GM12878 (cell line): ENCODE results near the gene CACNG3. TPM values are rescaled to one million over a fixed set of nuclear protein-coding genes. Genes with fewer than 3 reads are reported as not detected.

Experiments
- ATAC-seq: fragments of 200-7000 bp; cut with Tn5 transposase; 3 replicates; pipeline ENCODE4 v1.9.1; 2020; ENCODE audit warnings: mild to moderate bottlenecking, moderate library complexity
- BruUV-seq: library from RNA; stranded (reverse); fragments of 400-500 nt; replicated peaks from 2 replicates; lab custom pipeline; 2021; lab: Mats Ljungman, UMichigan
- CTCF ChIA-PET: fragments of 300-600 bp; sonication (Branson Sonifier 250); formaldehyde crosslinking; extraction: SDS; loops from one replicate; lab custom pipeline; 2021; ENCODE audit warnings: inconsistent platforms; lab: Yijun Ruan, JAX
- POLR2A ChIA-PET: fragments of 350-600 bp; formaldehyde crosslinking; extraction: SDS; loops from one replicate; lab custom pipeline; 2021; ENCODE audit warnings: inconsistent platforms; lab: Charles Lee
- RAD21 ChIA-PET: fragments of 300-600 bp; sonication (Branson Sonifier 250); formaldehyde crosslinking; loops from one replicate; lab custom pipeline; 2023; ENCODE audit warnings: antibody characterized with exemption; ENCODE audit not compliant: unreplicated experiment; lab: Charles Lee
- SMC1A ChIA-PET: fragments of 300-600 bp; sonication (Branson Sonifier 250); formaldehyde crosslinking; loops from one replicate; lab custom pipeline; 2023; ENCODE audit not compliant: unreplicated experiment, uncharacterized antibody; lab: Charles Lee
- DNase-seq: peaks from one replicate; pipeline ENCODE4 v3.0.0-alpha.2; 2011; ENCODE audit warnings: low read depth, low spot score
- FAIRE-seq: peaks from 3 replicates; lab custom pipeline; 2011; peaks lifted over from hg19 to GRCh38; lab: Jason Lieb, UNC
- H2AFZ ChIP-seq: 2 replicates; pipeline ENCODE4 v1.6.0; 2011; ENCODE audit warnings: low read depth, low read length, control low read depth; ENCODE audit not compliant: control insufficient read depth
- H3K27ac ChIP-seq: 2 replicates; pipeline ENCODE4 v1.5.1; 2011; ENCODE audit warnings: control low read depth; ENCODE audit not compliant: control insufficient read depth, insufficient read depth
- H3K27me3 ChIP-seq, 2 experiments: replicated peaks in 1 of 2; 2 replicates each; pipeline versions ENCODE4 v1.6.0 to v1.6.1; 2011; ENCODE audit warnings: low read length in 1 of 2; ENCODE audit not compliant: control insufficient read depth in 2 of 2, insufficient read depth in 2 of 2
- H3K36me3 ChIP-seq, 2 experiments: 2 replicates each; pipeline ENCODE4 v1.5.1; 2011; ENCODE audit warnings: low read length in 1 of 2; ENCODE audit not compliant: control insufficient read depth in 2 of 2, insufficient read depth in 2 of 2
- H3K4me1 ChIP-seq: 2 replicates; pipeline ENCODE4 v1.6.1; 2011; ENCODE audit warnings: mild to moderate bottlenecking, low read length, moderate library complexity, mixed read lengths; ENCODE audit not compliant: control insufficient read depth, insufficient read depth
- H3K4me2 ChIP-seq: 2 replicates; pipeline ENCODE4 v1.6.0; 2011; ENCODE audit warnings: control low read depth; ENCODE audit not compliant: control insufficient read depth, insufficient read depth
- H3K4me3 ChIP-seq: fragments of 200-600 bp; sonication (generic); 2 replicates; pipeline ENCODE4 v1.5.1; 2016
- H3K79me2 ChIP-seq: 2 replicates; pipeline ENCODE4 v1.6.0; 2011; ENCODE audit warnings: low read length; ENCODE audit not compliant: control insufficient read depth, insufficient read depth
- H3K9ac ChIP-seq: 2 replicates; pipeline ENCODE4 v1.8.0; 2011; ENCODE audit warnings: low read length, control low read depth, mixed read lengths; ENCODE audit not compliant: control insufficient read depth, insufficient read depth
- H3K9me3 ChIP-seq: replicated peaks from 3 replicates; pipeline ENCODE4 v1.5.1; 2011; ENCODE audit warnings: mild to moderate bottlenecking, low read length; ENCODE audit not compliant: control insufficient read depth, insufficient read depth
- H4K20me1 ChIP-seq: 2 replicates; pipeline ENCODE4 v1.6.0; 2011; ENCODE audit not compliant: control insufficient read depth, insufficient read depth
- RB1 ChIP-seq: fragments of 450-650 bp; formaldehyde crosslinking; IDR thresholded peaks from 2 replicates; pipeline ENCODE4 v1.6.1; 2017; ENCODE audit warnings: mild to moderate bottlenecking, borderline replicate concordance
- RCOR1 ChIP-seq: conservative IDR thresholded peaks from 2 replicates; pipeline ENCODE4 v1.6.1; 2012; ENCODE audit warnings: low read depth, low read length, improper control_type of control experiment
- TCF3 ChIP-seq: IDR thresholded peaks from 2 replicates; pipeline ENCODE4 v1.6.1; 2012; ENCODE audit warnings: low read depth, mild to moderate bottlenecking, low read length, borderline replicate concordance; ENCODE audit not compliant: insufficient read depth
- ZNF384 ChIP-seq: IDR thresholded peaks from 2 replicates; pipeline ENCODE4 v1.6.1; 2012; ENCODE audit warnings: low read depth, mild to moderate bottlenecking, low read length, improper control_type of control experiment, borderline replicate concordance
- WGBS: methylation state at CpG from one replicate; pipeline ENCODE4 v1.1.6; 2016; ENCODE audit warnings: low lambda C conversion rate; ENCODE audit not compliant: insufficient replicate concordance, insufficient coverage; ENCODE audit errors: missing lambda C conversion rate; 5-methylcytosine and 5-hydroxymethylcytosine counted together
- in situ Hi-C: fragments of 300-500 bp; cut with MboI; formaldehyde crosslinking; loops from 9 replicates; pipeline ENCODE4 v1.14.3; 2018; ENCODE audit warnings: mixed read lengths
- intact Hi-C: fragments of 100-400 bp; cut with micrococcal nuclease; formaldehyde crosslinking; loops from one replicate; pipeline ENCODE4 v1.14.2; 2022; ENCODE audit not compliant: unreplicated experiment
- polyA plus RNA-seq, 11 experiments: library from polyadenylated mRNA; depleted of rRNA in 4 of 11; unstranded in 6 of 11; stranded (reverse) in 5 of 11; fragments of >200 nt; fragmentation: Nextera tagmentation in 4 of 11; fragmentation: Illumina TruSeq in 1 of 11; extraction: Ambion mirVana in 4 of 11; extraction: Trizol in 1 of 11; gene quantifications; 1 replicate in 1 of 11; 2 replicates in 10 of 11; pipeline versions ENCODE4 v1.2.1 to v1.2.3, GENCODE V29; 2011 to 2016; ENCODE audit warnings: inconsistent platforms in 2 of 11, missing spikeins in 2 of 11, low read depth in 1 of 11
- total RNA-seq, 4 experiments: library from RNA; depleted of rRNA in 3 of 4; stranded (reverse); fragments of >200 nt in 3 of 4; fragmentation: Illumina TruSeq in 1 of 4; extraction: Trizol in 1 of 4; gene quantifications; 2 replicates each; pipeline versions ENCODE4 v1.2.1 to v1.2.3, GENCODE V29; 2013 to 2021
- TF ChIP-seq, protein P1 (sequence below): fragments of 450-650 bp; IDR thresholded peaks from 2 replicates; pipeline ENCODE4 v1.6.1; 2017; ENCODE audit warnings: mild to moderate bottlenecking

Gene CACNG3
- total and polyA plus RNA-seq, 10 of the 15 experiments (the other 5 are each of a cell fraction or from before 2014, with no cell fraction given): 0.04 TPM; not detected in 9

DNA sequence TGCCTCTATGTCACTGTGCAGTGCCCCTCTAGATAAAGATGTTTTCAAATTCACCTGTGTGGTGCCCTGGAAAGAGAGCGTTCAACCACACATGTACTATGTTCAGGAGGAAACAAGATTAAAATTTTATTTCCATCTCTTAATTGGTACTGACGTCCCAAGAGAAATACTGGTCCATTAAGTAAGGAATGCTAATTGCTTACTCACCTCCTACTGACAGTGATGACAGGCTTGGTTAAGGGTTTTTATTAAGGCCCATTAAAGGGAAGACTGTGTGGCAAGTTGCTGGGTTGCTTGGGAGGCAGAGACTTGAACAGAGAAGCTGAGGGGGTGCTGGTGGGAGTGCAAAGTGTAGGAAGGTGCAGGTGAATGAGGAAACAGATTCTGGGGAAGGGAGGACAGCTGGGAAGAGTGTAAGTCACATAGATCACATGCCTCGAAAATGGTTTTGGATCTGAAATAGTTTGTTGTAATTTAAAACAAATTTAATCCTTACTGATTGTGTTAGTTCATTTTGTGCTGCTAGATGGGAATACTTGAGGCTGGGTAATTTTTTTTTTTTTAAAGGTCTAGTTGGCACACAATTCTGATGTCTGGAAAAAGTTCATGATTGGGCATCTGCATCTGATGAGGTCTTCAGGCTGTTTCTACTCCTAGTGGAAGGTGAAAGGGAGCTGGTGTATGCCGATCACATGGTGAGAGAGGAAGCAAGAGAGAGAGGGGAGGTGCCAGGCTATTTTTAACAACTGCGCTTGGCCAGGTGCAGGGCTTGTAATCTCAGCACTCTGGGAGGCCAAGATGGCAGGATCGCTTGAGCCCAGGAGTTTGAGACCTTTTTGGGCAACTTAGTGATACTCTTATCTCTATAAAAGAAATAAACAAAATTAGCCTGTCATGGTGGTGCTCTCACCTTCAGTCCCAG, 140.5 kb downstream of the CACNG3 start:
- TF ChIP-seq, protein P1, sequence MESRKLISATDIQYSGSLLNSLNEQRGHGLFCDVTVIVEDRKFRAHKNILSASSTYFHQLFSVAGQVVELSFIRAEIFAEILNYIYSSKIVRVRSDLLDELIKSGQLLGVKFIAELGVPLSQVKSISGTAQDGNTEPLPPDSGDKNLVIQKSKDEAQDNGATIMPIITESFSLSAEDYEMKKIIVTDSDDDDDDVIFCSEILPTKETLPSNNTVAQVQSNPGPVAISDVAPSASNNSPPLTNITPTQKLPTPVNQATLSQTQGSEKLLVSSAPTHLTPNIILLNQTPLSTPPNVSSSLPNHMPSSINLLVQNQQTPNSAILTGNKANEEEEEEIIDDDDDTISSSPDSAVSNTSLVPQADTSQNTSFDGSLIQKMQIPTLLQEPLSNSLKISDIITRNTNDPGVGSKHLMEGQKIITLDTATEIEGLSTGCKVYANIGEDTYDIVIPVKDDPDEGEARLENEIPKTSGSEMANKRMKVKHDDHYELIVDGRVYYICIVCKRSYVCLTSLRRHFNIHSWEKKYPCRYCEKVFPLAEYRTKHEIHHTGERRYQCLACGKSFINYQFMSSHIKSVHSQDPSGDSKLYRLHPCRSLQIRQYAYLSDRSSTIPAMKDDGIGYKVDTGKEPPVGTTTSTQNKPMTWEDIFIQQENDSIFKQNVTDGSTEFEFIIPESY: no peak
- TF ChIP-seq TCF3 (0 out of 2 replicates have a peak, but pooled peaks have one; percentile 21), ZNF384 (no peak), RCOR1 (no peak), RB1 (no peak)
- FAIRE-seq (no peak), DNase-seq (no peak), ATAC-seq (no peak)
- in situ Hi-C loops (no loop called here), intact Hi-C loops (no loop called here)
- Histone ChIP-seq H3K27me3 (no peaks in the 10 kb centered on the region; a peak in 1 of 4 replicates), H3K4me2 (peak overlapping the region; percentile 55; the same call in 1 of the 2 replicates), H4K20me1 (no peaks in the 10 kb centered on the region), H3K27ac (no peak overlapping the region), H3K4me3 (no peak overlapping the region), H3K9me3 (no peaks in the 10 kb centered on the region), H3K79me2 (no peaks in the 10 kb centered on the region), H3K9ac (no peak overlapping the region; the same call in 1 of the 2 replicates), H3K36me3 (no peaks in the 10 kb centered on the region), H3K4me1 (peaks cover 5% of the 10 kb centered on the region), H2AFZ (peak overlapping the region; percentile 51)
- SMC1A ChIA-PET: interaction anchor here (0.7 kb wide), 2 partner anchors 510 to 653 kb away, joined by 3 read pairs; no protein-coding TSS in a partner anchor
- RAD21 ChIA-PET: interaction anchor here (1.1 kb wide), 1 partner anchor 144 kb away, joined by 3 read pairs; no protein-coding TSS in a partner anchor
- 35% methylated on average over 6 of the region's 6 CpGs for WGBS
- CTCF ChIA-PET: no interaction called here
- BruUV-seq: no TSS peak
- POLR2A ChIA-PET: no interaction called here
